Measurements from ENCODE around the gene MTA1.

MTA1 gene

GRCh38 chr14:105409364-105409763 lies 10.3 kb upstream of the MTA1 start:
- FAIRE-seq, result no peak

GRCh38 chr14:105410642-105411016 lies 9.0 kb upstream of the MTA1 start:
- TF ChIP-seq POLR2A (IDR thresholded peaks at IDR 0.05; ENCODE audit: low read depth, low read length), result no peak

More at GRCh38 chr14:105409364-105409763, 10.3 kb upstream of the MTA1 start:
- DNase-seq (ENCODE audit: insufficient read length, low spot score), result no peak
- TF ChIP-seq POLR2A (IDR thresholded peaks at IDR 0.05; ENCODE audit: low read depth, low read length), result no peak

GRCh38 chr14:105411017-105411941 lies 8.3 kb upstream of the MTA1 start:
- no peak for TF ChIP-seq POLR2A (IDR thresholded peaks at IDR 0.05; ENCODE audit: low read depth, low read length)
- FAIRE-seq (no peak), DNase-seq (ENCODE audit: insufficient read length, low spot score) (peak; percentile 63)

More at GRCh38 chr14:105410642-105411016, 9.0 kb upstream of the MTA1 start:
- DNase-seq (ENCODE audit: insufficient read length, low spot score), result no peak
- no peak for FAIRE-seq

GRCh38 chr14:105411985-105412770 lies 7.4 kb upstream of the MTA1 start:
- TF ChIP-seq POLR2A (IDR thresholded peaks at IDR 0.05; ENCODE audit: low read depth, low read length), result no peak
- DNase-seq (ENCODE audit: insufficient read length, low spot score) (no peak), FAIRE-seq (no peak)

GRCh38 chr14:105412771-105413543 lies 6.7 kb upstream of the MTA1 start:
- FAIRE-seq (no peak), DNase-seq (ENCODE audit: insufficient read length, low spot score) (no peak)
- no peak for TF ChIP-seq POLR2A (IDR thresholded peaks at IDR 0.05; ENCODE audit: low read depth, low read length)

- FAIRE-seq, result no peak
- no peak for DNase-seq (ENCODE audit: insufficient read length, low spot score)
- TF ChIP-seq POLR2A (IDR thresholded peaks at IDR 0.05; ENCODE audit: low read depth, low read length), result no peak
These were observed 6.1 kb upstream of the MTA1 start for GRCh38 chr14:105413544-105413886.

GRCh38 chr14:105414456-105415371 lies 4.9 kb upstream of the MTA1 start:
- no peak for DNase-seq (ENCODE audit: insufficient read length, low spot score)
- no peak for FAIRE-seq
- no peak for TF ChIP-seq POLR2A (IDR thresholded peaks at IDR 0.05; ENCODE audit: low read depth, low read length)

- TF ChIP-seq POLR2A (IDR thresholded peaks at IDR 0.05; ENCODE audit: low read depth, low read length), result no peak
- no peak for DNase-seq (ENCODE audit: insufficient read length, low spot score)
- no peak for FAIRE-seq
These were observed 3.9 kb upstream of the MTA1 start for GRCh38 chr14:105415481-105416428.

- DNase-seq (ENCODE audit: insufficient read length, low spot score), result no peak
- no peak for TF ChIP-seq POLR2A (IDR thresholded peaks at IDR 0.05; ENCODE audit: low read depth, low read length)
- no peak for FAIRE-seq
These were observed 3.0 kb upstream of the MTA1 start for GRCh38 chr14:105416671-105417070.

GRCh38 chr14:105417690-105418121 lies 1.9 kb upstream of the MTA1 start:
- no peak for TF ChIP-seq POLR2A (IDR thresholded peaks at IDR 0.05; ENCODE audit: low read depth, low read length)
- DNase-seq (ENCODE audit: insufficient read length, low spot score) (no peak), FAIRE-seq (no peak)

- no peak for TF ChIP-seq POLR2A (IDR thresholded peaks at IDR 0.05; ENCODE audit: low read depth, low read length)
- no peak for FAIRE-seq
These were observed 1.1 kb upstream of the MTA1 start for GRCh38 chr14:105418269-105419194.

More at GRCh38 chr14:105418269-105419194, 1.1 kb upstream of the MTA1 start:
- no peak for DNase-seq (ENCODE audit: insufficient read length, low spot score)
